Ascending aorta (tissue), 2 donors: ENCODE data around the gene SEC14L1. TPM values are rescaled to one million over a fixed set of nuclear protein-coding genes. Genes with fewer than 3 reads are reported as not detected.

Source experiments
- DNase-seq, 2 donors: peaks; one replicate each; pipeline ENCODE4 v3.0.0-alpha.2; 2019; ENCODE audit warnings: low spot score in 2 of 2
- H3K27ac ChIP-seq, 2 donors: fragments of 200-600 bp; sonication (generic); one replicate each; pipeline ENCODE4 v1.5.1; 2016 to 2017; ENCODE audit warnings: mild to moderate bottlenecking in 1 of 2
- H3K27me3 ChIP-seq: fragments of 200-600 bp; sonication (generic); one replicate; pipeline ENCODE4 v1.5.1; 2017
- H3K36me3 ChIP-seq, 2 donors: fragments of 200-600 bp; sonication (generic); one replicate each; pipeline ENCODE4 v1.5.1; 2016
- H3K4me1 ChIP-seq, 2 donors: fragments of 200-600 bp; sonication (generic); one replicate each; pipeline ENCODE4 v1.5.1; 2016 to 2017; ENCODE audit warnings: mild to moderate bottlenecking in 1 of 2
- H3K4me3 ChIP-seq, 2 donors: fragments of 200-600 bp; sonication (generic); one replicate each; pipeline ENCODE4 v1.5.1; 2016 to 2017; ENCODE audit warnings: mild to moderate bottlenecking in 1 of 2
- H3K9me3 ChIP-seq, 2 donors: fragments of 200-600 bp; sonication (generic); one replicate each; pipeline ENCODE4 v1.5.1; 2016
- CTCF ChIP-seq, 3 experiments: fragments of 200-600 bp in 2 of 3; fragments of 450-650 bp in 1 of 3; sonication (generic) in 2 of 3; IDR thresholded peaks; one replicate each; pipeline ENCODE4 v1.5.1; 2016 to 2019; ENCODE audit warnings: antibody characterized with exemption in 3 of 3, mild to moderate bottlenecking in 1 of 3, moderate library complexity in 1 of 3
- intact Hi-C: fragments of 100-400 bp; cut with DNase I; formaldehyde crosslinking; loops from one replicate; pipeline ENCODE4 v1.15.1; 2023
- total RNA-seq: library from RNA; depleted of rRNA; stranded (reverse); fragments of >200 nt; gene quantifications from one replicate; pipeline ENCODE4 v1.1.0, GENCODE V29; 2016

The SEC14L1 gene
- total RNA-seq, 1 donor from 2014 or later = 176 TPM

GRCh38 chr17:77215281-77215680 lies 74.5 kb downstream of the SEC14L1 start:
- Histone ChIP-seq H3K36me3 (peaks cover 60 to 75% of the 10 kb centered on the region in 2 donors), H3K27me3 (no peaks in the 10 kb centered on the region), H3K4me1 (no peaks in the 10 kb centered on the region), H3K9me3 (no peaks in the 10 kb centered on the region), H3K27ac (no peak overlapping the region), H3K4me3 (no peak overlapping the region)
- TF ChIP-seq CTCF (IDR thresholded peaks at IDR 0.05) = no peak
- intact Hi-C loops = loop anchor here (2.0 kb wide), 1 partner anchor 32 kb away; no protein-coding TSS in a partner anchor
- no peak for DNase-seq

GRCh38 chr17:77216486-77216885 lies 75.7 kb downstream of the SEC14L1 start:
- no peak overlapping the region for H3K27ac ChIP-seq

GRCh38 chr17:77217123-77217522 lies 76.4 kb downstream of the SEC14L1 start:
- Histone ChIP-seq H3K27me3 (no peaks in the 10 kb centered on the region), H3K36me3 (peaks cover 42 to 56% of the 10 kb centered on the region in 2 donors), H3K4me1 (no peaks in the 10 kb centered on the region), H3K9me3 (no peaks in the 10 kb centered on the region), H3K4me3 (no peak overlapping the region), H3K27ac (no peak overlapping the region)
- intact Hi-C loops = no loop called here
- TF ChIP-seq CTCF (IDR thresholded peaks at IDR 0.05) = no peak
- no peak for DNase-seq

More at GRCh38 chr17:77216486-77216885, 75.7 kb downstream of the SEC14L1 start:
- H3K9me3 ChIP-seq = no peaks in the 10 kb centered on the region
- DNase-seq = no peak
- no peaks in the 10 kb centered on the region for H3K4me1 ChIP-seq
- peaks cover 48 to 63% of the 10 kb centered on the region in 2 donors for H3K36me3 ChIP-seq
- H3K4me3 ChIP-seq = no peak overlapping the region
- no peaks in the 10 kb centered on the region for H3K27me3 ChIP-seq
- no peak for TF ChIP-seq CTCF (IDR thresholded peaks at IDR 0.05)
- intact Hi-C loops = no loop called here

GRCh38 chr17:77217566-77217965 lies 76.8 kb downstream of the SEC14L1 start:
- Histone ChIP-seq H3K4me3 (no peak overlapping the region), H3K4me1 (no peaks in the 10 kb centered on the region), H3K27ac (no peak overlapping the region), H3K36me3 (peaks cover 37 to 52% of the 10 kb centered on the region in 2 donors), H3K9me3 (no peaks in the 10 kb centered on the region), H3K27me3 (no peaks in the 10 kb centered on the region)
- no peak for DNase-seq
- TF ChIP-seq CTCF (IDR thresholded peaks at IDR 0.05) = no peak
- intact Hi-C loops = no loop called here

GRCh38 chr17:77218902-77219301 lies 78.1 kb downstream of the SEC14L1 start:
- H3K27me3 ChIP-seq = no peaks in the 10 kb centered on the region
- intact Hi-C loops = no loop called here
- no peak for TF ChIP-seq CTCF (IDR thresholded peaks at IDR 0.05)
- H3K4me1 ChIP-seq = no peaks in the 10 kb centered on the region
- no peaks in the 10 kb centered on the region for H3K9me3 ChIP-seq
- peaks cover 24 to 39% of the 10 kb centered on the region in 2 donors for H3K36me3 ChIP-seq
- no peak overlapping the region for H3K27ac ChIP-seq
- DNase-seq = no peak
- no peak overlapping the region for H3K4me3 ChIP-seq

- Histone ChIP-seq H3K4me1 (no peaks in the 10 kb centered on the region), H3K9me3 (no peaks in the 10 kb centered on the region), H3K36me3 (peaks cover 6 to 12% of the 10 kb centered on the region in 2 donors), H3K27me3 (no peaks in the 10 kb centered on the region), H3K4me3 (no peak overlapping the region), H3K27ac (no peak overlapping the region)
- intact Hi-C loops = no loop called here
- no peak for TF ChIP-seq CTCF (IDR thresholded peaks at IDR 0.05)
- DNase-seq = no peak
Measured at GRCh38 chr17:77222356-77222755, 81.6 kb downstream of the SEC14L1 start.
